HG02763 (cell line): ENCODE results near the gene GIT2.

Experiments used
- ATAC-seq: cut with Tn5 transposase; IDR thresholded peaks from one replicate; pipeline ENCODE4 v1.9.1; 2021; ENCODE audit warnings: mild to moderate bottlenecking, moderate library complexity; ENCODE audit not compliant: unreplicated experiment

Gene GIT2

GRCh38 chr12:109983432-109984142, 12.6 kb downstream of the GIT2 start:
- no peak for ATAC-seq

- ATAC-seq, result no peak
Observed at GRCh38 chr12:109982210-109982609, 14.0 kb downstream of the GIT2 start.

GRCh38 chr12:109981311-109981710, 14.9 kb downstream of the GIT2 start:
- no peak for ATAC-seq

GRCh38 chr12:109972821-109973220, 23.3 kb downstream of the GIT2 start:
- ATAC-seq, result no peak

GRCh38 chr12:109968801-109969200, 27.4 kb downstream of the GIT2 start:
- ATAC-seq, result no peak

- no peak for ATAC-seq
Observed at GRCh38 chr12:109968032-109968420, 28.1 kb downstream of the GIT2 start.

- no peak for ATAC-seq
Observed at GRCh38 chr12:109967383-109968031, 28.7 kb downstream of the GIT2 start.

GRCh38 chr12:109966546-109966945, 29.6 kb downstream of the GIT2 start:
- ATAC-seq, result no peak

GRCh38 chr12:109963743-109964429, 32.3 kb downstream of the GIT2 start:
- ATAC-seq, result no peak

GRCh38 chr12:109963330-109963729, 32.8 kb downstream of the GIT2 start:
- no peak for ATAC-seq

- ATAC-seq, result no peak
Observed at GRCh38 chr12:109962398-109962797, 33.8 kb downstream of the GIT2 start.

GRCh38 chr12:109961612-109962011, 34.6 kb downstream of the GIT2 start:
- ATAC-seq, result no peak

- no peak for ATAC-seq
Observed at GRCh38 chr12:109961201-109961600, 35.0 kb downstream of the GIT2 start.

GRCh38 chr12:109959411-109960093, 36.6 kb downstream of the GIT2 start:
- no peak for ATAC-seq

- ATAC-seq, result no peak
Observed at GRCh38 chr12:109958374-109958773, 37.8 kb downstream of the GIT2 start.

GRCh38 chr12:109953656-109954055, 42.5 kb downstream of the GIT2 start:
- no peak for ATAC-seq

GRCh38 chr12:109952873-109953272, 43.3 kb downstream of the GIT2 start:
- no peak for ATAC-seq

GRCh38 chr12:109952160-109952858, 43.9 kb downstream of the GIT2 start:
- no peak for ATAC-seq

GRCh38 chr12:109951751-109952150, 44.4 kb downstream of the GIT2 start:
- no peak for ATAC-seq

GRCh38 chr12:109951136-109951535, 45.0 kb downstream of the GIT2 start:
- ATAC-seq, result no peak

GRCh38 chr12:109950625-109951024, 45.5 kb downstream of the GIT2 start:
- no peak for ATAC-seq
